ENCODE results near the gene AGRN.

- no peak for TF ChIP-seq CTCF (IDR thresholded peaks at IDR 0.05; ENCODE audit: low read length)
- no peak for TF ChIP-seq EZH2phosphoT487 (IDR thresholded peaks at IDR 0.05; ENCODE audit: low read length)
Measured at GRCh38 chr1:1020000-1020404, at the start of gene AGRN.

Data from MM.1S (cell line).